Medulla oblongata (tissue), 1 donor: ENCODE measurements around the gene POMC.
"Not testable (repeated sequence)": the region's sequence is repeated elsewhere in the genome, so short reads cannot be mapped to it uniquely, and the experiment has no call there.

ENCODE experiments used
- DNase-seq: peaks from one replicate; pipeline ENCODE4 v3.0.0-alpha.2; 2015; ENCODE audit errors: extremely low spot score

POMC gene

GRCh38 chr2:25176541-25177181 lies 8.3 kb upstream of the POMC start:
- no peak for DNase-seq

- DNase-seq: no peak
These were observed 7.8 kb upstream of the POMC start for GRCh38 chr2:25176138-25176537.

- no peak for DNase-seq
These were observed 5.9 kb upstream of the POMC start for GRCh38 chr2:25174192-25174861.

- no peak for DNase-seq
These were observed 5.3 kb upstream of the POMC start for GRCh38 chr2:25173719-25174118.

GRCh38 chr2:25170888-25171287 lies 2.5 kb upstream of the POMC start:
- DNase-seq: no peak

- no peak for DNase-seq
These were observed 692 bp upstream of the POMC start for GRCh38 chr2:25169073-25169470.

- peak; percentile 61 for DNase-seq
These were observed 2.1 kb downstream of the POMC start for GRCh38 chr2:25165992-25166875.

GRCh38 chr2:25164561-25164960 lies 3.8 kb downstream of the POMC start:
- no peak for DNase-seq

- not testable (repeated sequence) for DNase-seq
These were observed 6.3 kb downstream of the POMC start for GRCh38 chr2:25162061-25162460.

GRCh38 chr2:25161055-25161781 lies 7.2 kb downstream of the POMC start:
- no peak for DNase-seq

GRCh38 chr2:25160376-25160775 lies 8.0 kb downstream of the POMC start:
- DNase-seq: no peak

- no peak for DNase-seq
These were observed 8.4 kb downstream of the POMC start for GRCh38 chr2:25159949-25160348.

- no peak for DNase-seq
These were observed 10.1 kb downstream of the POMC start for GRCh38 chr2:25158096-25158852.

GRCh38 chr2:25155401-25155800 lies 13.0 kb downstream of the POMC start:
- no peak for DNase-seq

GRCh38 chr2:25151718-25152117 lies 16.7 kb downstream of the POMC start:
- DNase-seq: no peak

GRCh38 chr2:25150993-25151392 lies 17.4 kb downstream of the POMC start:
- not testable (repeated sequence) for DNase-seq

GRCh38 chr2:25149646-25150045 lies 18.7 kb downstream of the POMC start:
- no peak for DNase-seq

GRCh38 chr2:25146896-25147295 lies 21.5 kb downstream of the POMC start:
- DNase-seq: no peak

- no peak for DNase-seq
These were observed 22.6 kb downstream of the POMC start for GRCh38 chr2:25145803-25146202.

GRCh38 chr2:25141120-25141519 lies 27.3 kb downstream of the POMC start:
- no peak for DNase-seq

GRCh38 chr2:25140535-25140934 lies 27.8 kb downstream of the POMC start:
- DNase-seq: not testable (repeated sequence)
